ENCODE results near the gene SUGCT. TPM values are rescaled to one million over a fixed set of nuclear protein-coding genes. Genes with fewer than 3 reads are reported as not detected.

SUGCT gene
- total RNA-seq, 1 experiment from 2014 or later, result 5.4 TPM

GRCh38 chr7:40815512-40815911 is 680.7 kb downstream of the SUGCT start:
- Histone ChIP-seq H4K8ac (replicated peaks; ENCODE audit: insufficient read length, low read depth, low read length) (no peak overlapping the region), H3K9me3 (ENCODE audit: control insufficient read depth, low read depth, low read length) (no peaks in the 10 kb centered on the region), H3K27me3 (ENCODE audit: insufficient read depth, low read length) (no peaks in the 10 kb centered on the region), H3K56ac (ENCODE audit: insufficient read length, low read depth, low read length) (no peak overlapping the region), H4K91ac (ENCODE audit: insufficient read length, low read depth, low read length) (no peak overlapping the region), H3K23ac (ENCODE audit: insufficient read length, low read depth, low read length) (no peak overlapping the region), H2BK15ac (ENCODE audit: low read depth, low read length) (no peak overlapping the region), H4K20me1 (ENCODE audit: control insufficient read depth, insufficient read depth, insufficient read length) (no peaks in the 10 kb centered on the region), H2BK20ac (ENCODE audit: low read depth, low read length, poor library complexity, severe bottlenecking) (no peak overlapping the region), H3K18ac (ENCODE audit: insufficient read length, low read depth, low read length) (no peak overlapping the region), H3T11ph (ENCODE audit: low read length) (no peak overlapping the region), H4K5ac (ENCODE audit: insufficient read length, low read depth, low read length) (no peak overlapping the region), H2BK120ac (ENCODE audit: low read depth, low read length, poor library complexity, severe bottlenecking) (no peak overlapping the region), H3K23me2 (ENCODE audit: insufficient read length, low read depth, low read length, poor library complexity, severe bottlenecking) (no peaks in the 10 kb centered on the region), H3K4ac (ENCODE audit: low read depth, low read length) (no peak overlapping the region), H2AK5ac (ENCODE audit: insufficient read length, low read length) (no peak overlapping the region), H3K27ac (ENCODE audit: insufficient read length, low read depth, low read length) (no peak overlapping the region), H3K4me2 (ENCODE audit: insufficient read depth, insufficient read length, low read length) (no peak overlapping the region), H2AFZ (ENCODE audit: low read length) (no peak overlapping the region), H3K79me2 (ENCODE audit: insufficient read depth, low read length) (no peaks in the 10 kb centered on the region), H3K4me1 (ENCODE audit: insufficient read depth, low read length) (no peaks in the 10 kb centered on the region), H3K9ac (ENCODE audit: extremely low read depth, insufficient read length, low read length) (no peak overlapping the region), H3K14ac (ENCODE audit: insufficient read depth, low read length) (0 out of 2 replicates have a peak overlapping the region, but pooled peaks have one; percentile 8), H2BK12ac (ENCODE audit: insufficient read length, low read depth, low read length) (no peak overlapping the region), H2BK5ac (ENCODE audit: insufficient read length, low read length) (no peak overlapping the region), H3K79me1 (ENCODE audit: insufficient read depth, low read depth, low read length, poor library complexity, severe bottlenecking) (no peaks in the 10 kb centered on the region)
- peaks cover 18 to 22% of the 10 kb centered on the region in 2 experiments for H3K9me3 Mint-ChIP-seq
- H3K4me3 Mint-ChIP-seq, result no peak overlapping the region
- H3K27me3 Mint-ChIP-seq (ENCODE audit: low read depth), result no peaks in the 10 kb centered on the region
- no CpG with 5 or more reads among the region's 4 CpGs for WGBS (ENCODE audit: extremely low coverage, insufficient read length, low lambda C conversion rate)
- peaks cover 0 to 16% (median 4%) of the 10 kb centered on the region in 3 experiments; a peak in 5 of 7 replicates for H3K36me3 Mint-ChIP-seq (ENCODE audit: insufficient read depth in 1 of 3, low read depth in 3 of 3)
- H3K27ac Mint-ChIP-seq, result peak overlapping the region in 2 of 3 experiments; percentile 20 to 50; a peak in 2 of 7 replicates
- TF ChIP-seq, protein P1, sequence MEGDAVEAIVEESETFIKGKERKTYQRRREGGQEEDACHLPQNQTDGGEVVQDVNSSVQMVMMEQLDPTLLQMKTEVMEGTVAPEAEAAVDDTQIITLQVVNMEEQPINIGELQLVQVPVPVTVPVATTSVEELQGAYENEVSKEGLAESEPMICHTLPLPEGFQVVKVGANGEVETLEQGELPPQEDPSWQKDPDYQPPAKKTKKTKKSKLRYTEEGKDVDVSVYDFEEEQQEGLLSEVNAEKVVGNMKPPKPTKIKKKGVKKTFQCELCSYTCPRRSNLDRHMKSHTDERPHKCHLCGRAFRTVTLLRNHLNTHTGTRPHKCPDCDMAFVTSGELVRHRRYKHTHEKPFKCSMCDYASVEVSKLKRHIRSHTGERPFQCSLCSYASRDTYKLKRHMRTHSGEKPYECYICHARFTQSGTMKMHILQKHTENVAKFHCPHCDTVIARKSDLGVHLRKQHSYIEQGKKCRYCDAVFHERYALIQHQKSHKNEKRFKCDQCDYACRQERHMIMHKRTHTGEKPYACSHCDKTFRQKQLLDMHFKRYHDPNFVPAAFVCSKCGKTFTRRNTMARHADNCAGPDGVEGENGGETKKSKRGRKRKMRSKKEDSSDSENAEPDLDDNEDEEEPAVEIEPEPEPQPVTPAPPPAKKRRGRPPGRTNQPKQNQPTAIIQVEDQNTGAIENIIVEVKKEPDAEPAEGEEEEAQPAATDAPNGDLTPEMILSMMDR (conservative IDR thresholded peaks at IDR 0.05), result no peak
- no peak for DNase-seq
- H3K4me1 Mint-ChIP-seq, result no peaks in the 10 kb centered on the region
